GM21825 (cell line): ENCODE measurements around the gene GPC6.

ENCODE experiments used
- ATAC-seq: cut with Tn5 transposase; IDR thresholded peaks from one replicate; pipeline ENCODE4 v1.9.1; 2021; ENCODE audit warnings: mild to moderate bottlenecking, moderate library complexity; ENCODE audit not compliant: unreplicated experiment

The GPC6 gene

GRCh38 chr13:94073007-94073744 lies 846.6 kb downstream of the GPC6 start:
- ATAC-seq, result no peak

DNA sequence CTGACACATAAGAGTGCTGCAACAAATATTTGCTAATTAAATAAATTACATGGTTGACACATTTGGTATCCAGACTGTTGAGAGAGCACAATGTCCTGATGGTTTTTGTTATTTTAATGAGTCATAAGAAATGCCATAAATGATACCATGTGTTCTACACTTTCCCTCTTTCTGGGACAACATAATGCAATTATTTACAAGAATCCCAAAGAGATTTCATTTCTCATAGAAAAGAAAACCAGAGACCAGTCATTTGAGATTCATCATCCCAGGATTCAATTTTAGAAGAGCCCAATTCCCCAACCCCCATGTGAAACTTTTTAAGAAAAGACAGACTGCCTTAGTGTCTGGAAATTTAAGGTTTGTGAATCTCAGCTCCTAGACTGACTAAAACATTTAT lies 853.3 kb downstream of the GPC6 start:
- no peak for ATAC-seq

DNA sequence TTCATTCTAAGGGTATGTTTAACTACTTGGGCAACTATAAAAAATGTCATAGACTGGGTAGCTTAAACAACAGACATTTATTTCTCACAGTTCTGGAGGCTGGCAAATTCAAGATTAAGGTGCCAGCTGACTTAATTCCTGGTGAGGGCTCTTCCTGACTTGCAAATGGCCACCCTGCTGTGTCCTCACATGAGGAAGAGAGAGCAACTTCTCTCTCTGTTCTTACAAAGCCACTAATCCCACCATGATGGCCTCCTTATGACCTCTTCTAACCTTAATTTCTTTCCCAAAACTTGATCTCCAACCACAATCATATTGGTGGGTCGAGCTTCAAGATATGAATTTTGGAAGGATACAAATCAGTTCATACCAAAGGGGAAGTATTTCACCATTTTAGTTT lies 853.9 kb downstream of the GPC6 start:
- no peak for ATAC-seq

DNA sequence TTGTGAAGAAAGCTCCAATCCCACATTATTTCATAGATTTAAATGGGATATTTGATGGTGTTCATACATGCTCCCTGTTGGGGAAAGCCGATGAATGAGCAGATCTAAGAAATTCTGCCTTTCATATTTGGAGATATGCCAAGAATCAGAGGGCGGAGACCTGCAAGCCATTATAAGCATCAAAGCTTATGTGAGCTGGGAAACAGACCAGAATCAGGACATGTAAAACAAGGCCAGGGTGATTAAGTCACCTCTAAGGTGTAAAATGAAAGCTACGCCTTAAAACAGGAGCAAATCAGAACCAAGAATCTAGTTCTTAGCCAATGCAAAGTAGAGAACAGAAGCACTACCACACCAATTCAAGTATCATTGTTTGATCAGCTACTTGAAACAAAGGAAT lies 860.5 kb downstream of the GPC6 start:
- no peak for ATAC-seq

- no peak for ATAC-seq
Observed at GRCh38 chr13:94088742-94089141, 862.1 kb downstream of the GPC6 start.

DNA sequence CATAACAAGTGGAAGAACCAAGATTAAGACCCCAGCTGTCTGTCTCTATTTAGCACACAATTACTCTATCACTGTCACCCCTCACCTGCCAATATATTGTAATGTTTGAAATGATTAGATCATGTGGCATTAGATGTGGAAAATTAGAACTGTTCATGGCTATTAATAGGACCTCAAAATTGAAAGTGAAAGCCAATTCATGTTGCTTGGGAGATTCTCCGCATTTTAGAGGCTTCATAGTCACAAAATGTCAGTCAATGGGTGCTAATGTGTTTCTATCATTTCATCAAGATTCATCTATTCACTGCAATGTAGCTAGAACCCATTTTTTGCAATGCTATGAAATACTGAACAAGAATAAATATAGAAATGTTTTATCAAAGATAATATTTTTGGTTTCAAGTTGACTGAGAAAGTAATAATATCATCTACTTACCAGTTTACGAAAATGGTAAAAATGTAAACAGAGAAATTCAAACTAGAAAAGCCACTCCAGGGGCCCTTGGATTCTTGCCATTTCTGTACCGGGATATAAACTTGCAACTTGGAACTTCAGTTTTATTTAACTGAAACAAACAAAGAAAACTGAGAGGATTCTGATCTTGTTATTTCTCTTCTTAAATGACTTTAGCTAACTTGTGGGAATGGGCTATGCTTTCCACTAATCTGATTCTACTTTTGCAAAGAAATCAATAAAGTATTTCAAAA lies 864.3 kb downstream of the GPC6 start:
- no peak for ATAC-seq

- no peak for ATAC-seq
Observed at GRCh38 chr13:94093652-94094315, 867.2 kb downstream of the GPC6 start.

GRCh38 chr13:94109715-94110374 lies 883.2 kb downstream of the GPC6 start:
- ATAC-seq, result no peak

- no peak for ATAC-seq
Observed at GRCh38 chr13:94112227-94112626, 885.6 kb downstream of the GPC6 start.

DNA sequence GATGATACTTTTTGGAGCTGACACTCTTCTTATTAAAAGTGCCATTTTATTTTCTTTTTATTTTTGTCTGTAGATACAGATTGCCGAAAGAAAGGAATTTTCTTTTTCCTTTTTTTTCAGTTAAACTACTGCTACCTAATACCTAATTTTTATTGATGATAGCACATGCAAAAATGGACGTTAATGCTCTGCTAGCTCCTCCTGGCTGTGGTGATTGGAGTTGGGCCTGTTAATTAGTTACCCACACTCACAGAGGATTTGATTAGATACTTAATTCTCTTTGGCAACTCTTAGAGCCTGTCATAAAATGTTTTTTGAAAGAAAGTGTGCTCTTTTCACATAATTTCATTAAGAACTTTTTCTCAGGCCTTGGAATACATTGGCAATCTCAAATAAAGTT lies 886.1 kb downstream of the GPC6 start:
- no peak for ATAC-seq

DNA sequence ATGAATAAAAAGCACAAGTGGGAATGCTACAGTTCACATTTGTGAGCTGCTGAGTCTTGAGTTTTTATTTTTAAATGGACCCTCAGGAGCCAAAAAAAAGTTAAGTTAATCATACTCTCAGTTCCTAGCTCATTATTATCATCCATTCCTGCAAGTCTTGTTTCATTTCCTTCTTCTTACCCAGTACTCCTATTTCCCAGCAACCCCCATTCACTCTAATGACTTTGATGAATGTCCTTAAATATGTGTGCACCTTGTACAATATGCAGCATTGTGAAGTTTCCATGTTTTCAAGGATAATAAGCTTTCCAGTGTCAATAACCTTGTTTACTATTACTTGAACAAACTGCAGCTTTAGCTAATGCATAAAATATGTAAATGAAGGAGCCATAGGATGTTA lies 886.6 kb downstream of the GPC6 start:
- no peak for ATAC-seq

GRCh38 chr13:94114166-94114565 lies 887.6 kb downstream of the GPC6 start:
- ATAC-seq, result no peak

DNA sequence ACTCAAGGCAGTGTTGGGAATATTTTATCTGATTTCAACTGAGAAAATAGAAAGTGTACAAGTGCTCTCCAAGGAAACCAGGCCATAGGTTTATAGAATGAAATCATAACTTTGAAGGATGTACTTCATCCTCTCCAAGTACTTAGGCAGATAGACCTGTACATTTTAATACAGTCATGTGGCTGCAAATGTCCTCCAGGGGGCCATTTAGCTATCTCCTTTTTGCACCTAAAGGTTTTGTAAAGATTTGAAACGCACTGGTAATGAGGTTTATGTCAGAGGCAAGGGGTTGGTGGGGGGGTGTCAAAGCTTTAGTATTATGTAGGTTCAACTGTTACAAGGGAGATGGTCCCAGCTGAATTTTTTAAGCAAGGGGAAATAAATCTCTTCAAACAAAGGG lies 888.4 kb downstream of the GPC6 start:
- no peak for ATAC-seq

GRCh38 chr13:94119360-94119936 lies 892.8 kb downstream of the GPC6 start:
- no peak for ATAC-seq

DNA sequence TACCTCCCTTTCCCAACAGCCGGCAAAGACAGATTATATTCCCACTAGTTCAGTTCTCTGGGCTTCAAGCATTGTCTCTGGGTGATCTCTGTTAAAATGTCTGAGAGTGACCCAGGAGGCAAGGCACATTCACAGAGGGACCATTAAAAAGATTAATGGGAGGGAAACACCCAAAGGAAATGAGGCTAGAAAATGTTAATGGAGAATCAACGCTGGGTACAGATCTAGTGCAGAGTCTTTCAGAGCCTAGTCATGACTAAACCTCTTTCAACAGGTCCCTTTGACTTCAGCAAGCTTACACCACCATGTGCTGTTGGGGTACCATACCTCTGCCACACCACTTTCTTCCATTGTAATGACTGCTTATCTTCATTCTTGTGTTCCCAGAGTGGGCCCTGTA lies 894.3 kb downstream of the GPC6 start:
- ATAC-seq, result no peak

GRCh38 chr13:94121686-94122085 lies 895.1 kb downstream of the GPC6 start:
- ATAC-seq, result no peak

GRCh38 chr13:94122300-94122915 lies 895.8 kb downstream of the GPC6 start:
- no peak for ATAC-seq

DNA sequence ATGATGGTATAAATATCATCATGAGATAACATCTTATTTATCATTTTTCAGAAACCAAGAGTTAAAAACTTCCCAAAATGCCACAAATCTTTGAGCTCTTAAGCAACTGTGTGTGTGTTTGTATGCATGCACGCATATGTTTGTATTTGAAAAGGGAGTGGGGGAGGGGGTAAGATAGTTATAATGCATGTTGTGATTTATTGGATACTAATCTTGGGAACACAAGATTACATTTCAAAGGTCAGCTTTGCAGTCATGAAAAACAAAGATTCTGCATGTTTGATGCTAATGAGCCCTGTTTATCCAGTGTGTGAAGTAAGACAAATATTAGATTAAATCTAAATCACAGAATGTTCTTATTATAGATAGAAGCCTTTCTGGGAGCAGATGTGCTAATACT lies 897.0 kb downstream of the GPC6 start:
- no peak for ATAC-seq

GRCh38 chr13:94128430-94128829 lies 901.8 kb downstream of the GPC6 start:
- ATAC-seq, result no peak

GRCh38 chr13:94129490-94129894 lies 902.9 kb downstream of the GPC6 start:
- ATAC-seq, result no peak

GRCh38 chr13:94138831-94139230 lies 912.2 kb downstream of the GPC6 start:
- no peak for ATAC-seq
